HCT116 (cell line): ENCODE data around the gene KRT13. TPM values are rescaled to one million over a fixed set of nuclear protein-coding genes. Genes with fewer than 3 reads are reported as not detected.

Experiments used
- ATAC-seq: fragments of 200-7000 bp; cut with Tn5 transposase; 2 replicates; pipeline ENCODE4 v1.9.1; 2020; ENCODE audit warnings: mild to moderate bottlenecking, moderate library complexity
- BruUV-seq: library from RNA; stranded (reverse); fragments of 400-500 nt; replicated peaks from 2 replicates; lab custom pipeline; 2021; lab: Mats Ljungman, UMichigan
- CTCF ChIA-PET: fragments of 300-600 bp; sonication (Branson Sonifier 250); formaldehyde crosslinking; loops from one replicate; lab custom pipeline; 2021; ENCODE audit warnings: antibody characterized with exemption; lab: Charles Lee
- POLR2A ChIA-PET: fragments of 300-600, 350-600 bp; sonication (Branson Sonifier 250); formaldehyde crosslinking; loops from one replicate; lab custom pipeline; 2021; ENCODE audit warnings: antibody characterized with exemption; lab: Charles Lee
- RAD21 ChIA-PET, 2 experiments: fragments of 300-600 bp; sonication (Branson Sonifier 250); formaldehyde crosslinking; loops; one replicate each; lab custom pipeline; 2023; ENCODE audit warnings: low total read pairs in 2 of 2; ENCODE audit not compliant: uncharacterized antibody in 2 of 2, unreplicated experiment in 2 of 2, low non-redundant PET in 1 of 2; lab: Charles Lee
- DNase-seq: peaks from one replicate; pipeline ENCODE4 v3.0.0-alpha.2; 2010; ENCODE audit warnings: low read depth, low spot score
- H2AFZ ChIP-seq: fragments of 200-600 bp; shearing (Covaris generic), sonication (generic); 2 replicates; pipeline ENCODE4 v1.6.1; 2017; ENCODE audit warnings: low read depth, mixed run types, mixed read lengths, antibody characterized with exemption, low read length; ENCODE audit not compliant: poor library complexity, severe bottlenecking
- H3K27ac ChIP-seq: 2 replicates; pipeline ENCODE4 v1.5.1; 2012; ENCODE audit warnings: low read depth, low read length
- H3K27me3 ChIP-seq: fragments of 200-600 bp; sonication (generic); 2 replicates; pipeline ENCODE4 v1.6.1; 2016; ENCODE audit warnings: mixed run types, low read length, mixed read lengths; ENCODE audit not compliant: insufficient read depth
- H3K36me3 ChIP-seq, 2 experiments: fragments of 200-500 bp in 1 of 2; fragments of 200-600 bp in 1 of 2; sonication (Bioruptor generic) in 1 of 2; sonication (generic) in 1 of 2; 2 replicates each; pipeline versions ENCODE4 v1.5.1 to v1.6.1; 2014 to 2016; ENCODE audit warnings: low read length in 2 of 2, inconsistent platforms in 1 of 2, mixed read lengths in 1 of 2, mixed run types in 1 of 2; ENCODE audit not compliant: insufficient read depth in 2 of 2, control insufficient read depth in 1 of 2
- H3K4me1 ChIP-seq, 2 experiments: fragments of 200-600 bp in 1 of 2; sonication (generic) in 1 of 2; 2 replicates each; pipeline versions ENCODE4 v1.5.1 to v1.6.1; 2012 to 2017; ENCODE audit warnings: low read length in 2 of 2, inconsistent platforms in 1 of 2, mild to moderate bottlenecking in 1 of 2, mixed read lengths in 1 of 2, mixed run types in 1 of 2, moderate library complexity in 1 of 2; ENCODE audit not compliant: insufficient read depth in 2 of 2, control insufficient read depth in 1 of 2
- H3K4me2 ChIP-seq: fragments of 200-600 bp; sonication (generic); 2 replicates; pipeline ENCODE4 v1.6.1; 2017; ENCODE audit warnings: mixed run types, low read length, mixed read lengths
- H3K4me3 ChIP-seq, 2 experiments: fragments of 200-600 bp in 1 of 2; sonication (generic) in 1 of 2; replicated peaks in 1 of 2; 2 replicates each; pipeline ENCODE4 v1.5.1; 2011 to 2016; ENCODE audit warnings: low read length in 2 of 2, control low read depth in 1 of 2, low read depth in 1 of 2, mild to moderate bottlenecking in 1 of 2, mixed read lengths in 1 of 2, mixed run types in 1 of 2
- H3K79me2 ChIP-seq: fragments of 200-600 bp; sonication (generic); 2 replicates; pipeline ENCODE4 v1.6.1; 2017; ENCODE audit warnings: mild to moderate bottlenecking, mixed run types, low read length, moderate library complexity, mixed read lengths; ENCODE audit not compliant: insufficient read depth
- H3K9ac ChIP-seq: fragments of 200-600 bp; sonication (generic); 2 replicates; pipeline ENCODE4 v1.6.1; 2016; ENCODE audit warnings: low read length, mixed read lengths
- H3K9me2 ChIP-seq: fragments of 200-600 bp; sonication (generic), shearing (Covaris generic); 2 replicates; pipeline ENCODE4 v1.6.1; 2017; ENCODE audit warnings: mixed run types, mild to moderate bottlenecking, moderate library complexity; ENCODE audit not compliant: insufficient read depth
- H3K9me3 ChIP-seq, 2 experiments: fragments of 200-500 bp in 1 of 2; fragments of 200-600 bp in 1 of 2; sonication (Bioruptor generic) in 1 of 2; sonication (generic) in 1 of 2; 2 replicates each; pipeline ENCODE4 v1.6.1; 2014 to 2017; ENCODE audit warnings: low read length in 2 of 2, mixed read lengths in 2 of 2, inconsistent platforms in 1 of 2, low read depth in 1 of 2, mild to moderate bottlenecking in 1 of 2, mixed run types in 1 of 2, moderate library complexity in 1 of 2; ENCODE audit not compliant: control insufficient read depth in 1 of 2, insufficient read depth in 1 of 2
- H4K20me1 ChIP-seq: fragments of 200-600 bp; sonication (generic), shearing (Covaris generic); 2 replicates; pipeline ENCODE4 v1.6.1; 2017; ENCODE audit warnings: mixed run types, mild to moderate bottlenecking, moderate library complexity; ENCODE audit not compliant: insufficient read depth
- CBX3 ChIP-seq: IDR thresholded peaks from 2 replicates; pipeline ENCODE4 v1.6.1; 2012; ENCODE audit warnings: low read depth
- EGR1 ChIP-seq: IDR thresholded peaks from 2 replicates; pipeline ENCODE4 v1.6.1; 2012; ENCODE audit warnings: low read depth
- ELF1 ChIP-seq: IDR thresholded peaks from 2 replicates; pipeline ENCODE4 v1.6.1; 2012; ENCODE audit warnings: low read depth, borderline replicate concordance
- EZH2phosphoT487 ChIP-seq: fragments of 200-600 bp; IDR thresholded peaks from 2 replicates; pipeline ENCODE4 v1.6.1; 2018; ENCODE audit warnings: antibody characterized with exemption, borderline replicate concordance
- FOSL1 ChIP-seq: IDR thresholded peaks from 2 replicates; pipeline ENCODE4 v1.6.1; 2012; ENCODE audit warnings: low read depth
- JUND ChIP-seq: IDR thresholded peaks from 2 replicates; pipeline ENCODE4 v1.6.1; 2012
- POLR2AphosphoS5 ChIP-seq: IDR thresholded peaks from 2 replicates; pipeline ENCODE4 v1.6.1; 2011; ENCODE audit warnings: mild to moderate bottlenecking, low read depth, low read length, moderate library complexity
- RAD21 ChIP-seq: IDR thresholded peaks from 2 replicates; pipeline ENCODE4 v1.6.1; 2012; ENCODE audit warnings: low read depth, mild to moderate bottlenecking
- SP1 ChIP-seq: IDR thresholded peaks from 2 replicates; pipeline ENCODE4 v1.6.1; 2012; ENCODE audit warnings: low read depth
- SRF ChIP-seq: IDR thresholded peaks from 2 replicates; pipeline ENCODE4 v1.6.1; 2012; ENCODE audit warnings: low read depth
- TCF7L2 ChIP-seq: IDR thresholded peaks from 2 replicates; pipeline ENCODE4 v1.7.0; 2011; ENCODE audit warnings: borderline replicate concordance, inconsistent platforms; ENCODE audit not compliant: insufficient read depth, insufficient read length; ENCODE audit errors: extremely low read depth
- YY1 ChIP-seq: IDR thresholded peaks from 2 replicates; pipeline ENCODE4 v1.6.1; 2011; ENCODE audit warnings: low read length, low read depth, moderate library complexity, mild to moderate bottlenecking; ENCODE audit not compliant: insufficient replicate concordance; ENCODE audit errors: extremely low read depth
- ZFX ChIP-seq: fragments of 450-650 bp; IDR thresholded peaks from 2 replicates; pipeline ENCODE4 v1.6.1; 2017
- ZNF274 ChIP-seq: fragments of 200-500 bp; sonication (Bioruptor generic); IDR thresholded peaks from 2 replicates; pipeline ENCODE4 v1.6.1; 2014; ENCODE audit warnings: mild to moderate bottlenecking, low read depth, low read length, inconsistent platforms
- intact Hi-C: fragments of 100-400 bp; cut with micrococcal nuclease; formaldehyde crosslinking; loops from 2 replicates; pipeline ENCODE4 v1.10.0; 2022
- total RNA-seq: library from RNA; stranded (reverse); gene quantifications from one replicate; pipeline ENCODE4 v1.2.1, GENCODE V29; 2021; ENCODE audit not compliant: unreplicated experiment
- TF ChIP-seq, protein P1 (sequence below): IDR thresholded peaks from 2 replicates; pipeline ENCODE4 v1.6.1; 2012; ENCODE audit warnings: low read depth
- TF ChIP-seq, protein P2 (sequence below), 3 experiments: fragments of 200-600 bp in 1 of 3; sonication (generic) in 1 of 3; IDR thresholded peaks in 2 of 3; conservative IDR thresholded peaks in 1 of 3; 2 replicates each; pipeline ENCODE4 v1.5.1; 2012 to 2017; ENCODE audit warnings: low read depth in 2 of 3, low read length in 2 of 3, antibody characterized with exemption in 1 of 3, borderline replicate concordance in 1 of 3, control low read depth in 1 of 3, mild to moderate bottlenecking in 1 of 3, mixed read lengths in 1 of 3, mixed run types in 1 of 3, moderate library complexity in 1 of 3; ENCODE audit not compliant: insufficient read depth in 1 of 3
- TF ChIP-seq, protein P3 (sequence below): IDR thresholded peaks from 2 replicates; pipeline ENCODE4 v1.6.1; 2011; ENCODE audit warnings: mild to moderate bottlenecking, low read length, moderate library complexity; ENCODE audit not compliant: insufficient replicate concordance; ENCODE audit errors: extremely low read depth
- TF ChIP-seq, protein P4 (sequence below): IDR thresholded peaks from 2 replicates; pipeline ENCODE4 v1.6.1; 2012
- TF ChIP-seq, protein P5 (sequence below): IDR thresholded peaks from 2 replicates; pipeline ENCODE4 v1.6.1; 2012

Gene KRT13
- total RNA-seq, 1 experiment from 2014 or later, result 3.7 TPM

DNA sequence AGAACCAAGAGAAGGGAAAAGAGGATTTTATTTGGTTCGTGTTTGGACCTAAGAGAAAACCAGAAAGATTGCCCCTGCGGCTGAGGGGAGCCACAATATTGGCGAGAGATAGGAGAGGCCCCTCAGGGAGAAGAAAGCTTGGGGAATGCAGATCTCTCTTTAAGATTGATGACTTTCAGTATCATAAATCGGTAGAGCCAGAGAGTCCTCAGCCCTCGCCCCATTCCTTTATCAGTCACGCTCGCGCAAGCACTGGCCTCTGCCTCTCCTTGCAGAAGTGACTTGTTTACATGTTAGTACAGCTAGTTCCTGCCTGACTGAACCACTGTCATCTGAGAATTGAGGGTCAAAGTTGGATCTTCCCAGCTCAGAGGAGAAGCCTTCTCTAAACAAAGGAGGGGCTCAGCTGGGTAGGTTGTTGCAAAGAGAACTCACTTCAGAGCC, 44.2 kb upstream of the KRT13 start:
- no peak for ATAC-seq
- H3K9me2 ChIP-seq, result no peaks in the 10 kb centered on the region
- H3K27ac ChIP-seq, result peak overlapping the region; percentile 91; the same call in 1 of the 2 replicates
- H3K36me3 ChIP-seq, result no peaks in the 10 kb centered on the region
- H3K27me3 ChIP-seq, result no peaks in the 10 kb centered on the region
- no peaks in the 10 kb centered on the region for H4K20me1 ChIP-seq
- POLR2A ChIA-PET, result interaction anchor here (0.6 to 5.5 kb wide), 12 partner anchors 10 to 1380 kb away, joined by 3 to 148 read pairs (median 4); partner anchors contain the start of genes EIF1, KRT15 and KRT19
- H3K4me2 ChIP-seq, result peak overlapping the region; percentile 80
- intact Hi-C loops, result loop anchor here (1.0 to 10.0 kb wide), 9 partner anchors 53 to 935 kb away; no protein-coding TSS in a partner anchor
- peaks cover 34 to 73% of the 10 kb centered on the region in 2 experiments for H3K4me1 ChIP-seq
- RAD21 ChIA-PET, result interaction anchor here (0.6 to 3.7 kb wide), 30 partner anchors 13 to 746 kb away, joined by 3 to 26 read pairs (median 5); partner anchors contain the start of gene KRT19 (in 2 of the 2)
- H3K9me3 ChIP-seq, result peaks cover 0 to 8% of the 10 kb centered on the region in 2 experiments; a peak in 1 of 4 replicates
- H2AFZ ChIP-seq, result no peak overlapping the region
- H3K9ac ChIP-seq, result peak overlapping the region; percentile 68; the same call in 1 of the 2 replicates
- no peak for DNase-seq
- CTCF ChIA-PET, result interaction anchor here (0.6 to 7.3 kb wide), 52 partner anchors 9 to 1549 kb away, joined by 3 to 203 read pairs (median 6); partner anchors contain the start of genes EIF1, KRT15, KRT19 and KRT36
- no TSS peak for BruUV-seq
- no peaks in the 10 kb centered on the region for H3K79me2 ChIP-seq
- H3K4me3 ChIP-seq, result no peak overlapping the region
- TF ChIP-seq POLR2AphosphoS5, result no peak
- no peak for TF ChIP-seq ZNF274
- no peak for TF ChIP-seq JUND
- no peak for TF ChIP-seq EZH2phosphoT487
- no peak for TF ChIP-seq RAD21
- TF ChIP-seq CBX3, result no peak
- no peak for TF ChIP-seq ZFX
- TF ChIP-seq, protein P1, sequence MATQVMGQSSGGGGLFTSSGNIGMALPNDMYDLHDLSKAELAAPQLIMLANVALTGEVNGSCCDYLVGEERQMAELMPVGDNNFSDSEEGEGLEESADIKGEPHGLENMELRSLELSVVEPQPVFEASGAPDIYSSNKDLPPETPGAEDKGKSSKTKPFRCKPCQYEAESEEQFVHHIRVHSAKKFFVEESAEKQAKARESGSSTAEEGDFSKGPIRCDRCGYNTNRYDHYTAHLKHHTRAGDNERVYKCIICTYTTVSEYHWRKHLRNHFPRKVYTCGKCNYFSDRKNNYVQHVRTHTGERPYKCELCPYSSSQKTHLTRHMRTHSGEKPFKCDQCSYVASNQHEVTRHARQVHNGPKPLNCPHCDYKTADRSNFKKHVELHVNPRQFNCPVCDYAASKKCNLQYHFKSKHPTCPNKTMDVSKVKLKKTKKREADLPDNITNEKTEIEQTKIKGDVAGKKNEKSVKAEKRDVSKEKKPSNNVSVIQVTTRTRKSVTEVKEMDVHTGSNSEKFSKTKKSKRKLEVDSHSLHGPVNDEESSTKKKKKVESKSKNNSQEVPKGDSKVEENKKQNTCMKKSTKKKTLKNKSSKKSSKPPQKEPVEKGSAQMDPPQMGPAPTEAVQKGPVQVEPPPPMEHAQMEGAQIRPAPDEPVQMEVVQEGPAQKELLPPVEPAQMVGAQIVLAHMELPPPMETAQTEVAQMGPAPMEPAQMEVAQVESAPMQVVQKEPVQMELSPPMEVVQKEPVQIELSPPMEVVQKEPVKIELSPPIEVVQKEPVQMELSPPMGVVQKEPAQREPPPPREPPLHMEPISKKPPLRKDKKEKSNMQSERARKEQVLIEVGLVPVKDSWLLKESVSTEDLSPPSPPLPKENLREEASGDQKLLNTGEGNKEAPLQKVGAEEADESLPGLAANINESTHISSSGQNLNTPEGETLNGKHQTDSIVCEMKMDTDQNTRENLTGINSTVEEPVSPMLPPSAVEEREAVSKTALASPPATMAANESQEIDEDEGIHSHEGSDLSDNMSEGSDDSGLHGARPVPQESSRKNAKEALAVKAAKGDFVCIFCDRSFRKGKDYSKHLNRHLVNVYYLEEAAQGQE, result no peak
- TF ChIP-seq TCF7L2, result no peak
- TF ChIP-seq FOSL1, result no peak
- no peak for TF ChIP-seq ELF1
- TF ChIP-seq, protein P2, sequence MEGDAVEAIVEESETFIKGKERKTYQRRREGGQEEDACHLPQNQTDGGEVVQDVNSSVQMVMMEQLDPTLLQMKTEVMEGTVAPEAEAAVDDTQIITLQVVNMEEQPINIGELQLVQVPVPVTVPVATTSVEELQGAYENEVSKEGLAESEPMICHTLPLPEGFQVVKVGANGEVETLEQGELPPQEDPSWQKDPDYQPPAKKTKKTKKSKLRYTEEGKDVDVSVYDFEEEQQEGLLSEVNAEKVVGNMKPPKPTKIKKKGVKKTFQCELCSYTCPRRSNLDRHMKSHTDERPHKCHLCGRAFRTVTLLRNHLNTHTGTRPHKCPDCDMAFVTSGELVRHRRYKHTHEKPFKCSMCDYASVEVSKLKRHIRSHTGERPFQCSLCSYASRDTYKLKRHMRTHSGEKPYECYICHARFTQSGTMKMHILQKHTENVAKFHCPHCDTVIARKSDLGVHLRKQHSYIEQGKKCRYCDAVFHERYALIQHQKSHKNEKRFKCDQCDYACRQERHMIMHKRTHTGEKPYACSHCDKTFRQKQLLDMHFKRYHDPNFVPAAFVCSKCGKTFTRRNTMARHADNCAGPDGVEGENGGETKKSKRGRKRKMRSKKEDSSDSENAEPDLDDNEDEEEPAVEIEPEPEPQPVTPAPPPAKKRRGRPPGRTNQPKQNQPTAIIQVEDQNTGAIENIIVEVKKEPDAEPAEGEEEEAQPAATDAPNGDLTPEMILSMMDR (IDR thresholded peaks at IDR 0.05 in 2 of 3, conservative IDR thresholded peaks at IDR 0.05 in 1 of 3; ENCODE audit: borderline replicate concordance in 1 of 3, insufficient read depth in 1 of 3, low read depth in 2 of 3, low read length in 2 of 3), result no peak
- TF ChIP-seq, protein P3, sequence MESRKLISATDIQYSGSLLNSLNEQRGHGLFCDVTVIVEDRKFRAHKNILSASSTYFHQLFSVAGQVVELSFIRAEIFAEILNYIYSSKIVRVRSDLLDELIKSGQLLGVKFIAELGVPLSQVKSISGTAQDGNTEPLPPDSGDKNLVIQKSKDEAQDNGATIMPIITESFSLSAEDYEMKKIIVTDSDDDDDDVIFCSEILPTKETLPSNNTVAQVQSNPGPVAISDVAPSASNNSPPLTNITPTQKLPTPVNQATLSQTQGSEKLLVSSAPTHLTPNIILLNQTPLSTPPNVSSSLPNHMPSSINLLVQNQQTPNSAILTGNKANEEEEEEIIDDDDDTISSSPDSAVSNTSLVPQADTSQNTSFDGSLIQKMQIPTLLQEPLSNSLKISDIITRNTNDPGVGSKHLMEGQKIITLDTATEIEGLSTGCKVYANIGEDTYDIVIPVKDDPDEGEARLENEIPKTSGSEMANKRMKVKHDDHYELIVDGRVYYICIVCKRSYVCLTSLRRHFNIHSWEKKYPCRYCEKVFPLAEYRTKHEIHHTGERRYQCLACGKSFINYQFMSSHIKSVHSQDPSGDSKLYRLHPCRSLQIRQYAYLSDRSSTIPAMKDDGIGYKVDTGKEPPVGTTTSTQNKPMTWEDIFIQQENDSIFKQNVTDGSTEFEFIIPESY, result no peak
- TF ChIP-seq, protein P4, sequence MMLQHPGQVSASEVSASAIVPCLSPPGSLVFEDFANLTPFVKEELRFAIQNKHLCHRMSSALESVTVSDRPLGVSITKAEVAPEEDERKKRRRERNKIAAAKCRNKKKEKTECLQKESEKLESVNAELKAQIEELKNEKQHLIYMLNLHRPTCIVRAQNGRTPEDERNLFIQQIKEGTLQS, result no peak
- no peak for TF ChIP-seq EGR1
- TF ChIP-seq, protein P5, sequence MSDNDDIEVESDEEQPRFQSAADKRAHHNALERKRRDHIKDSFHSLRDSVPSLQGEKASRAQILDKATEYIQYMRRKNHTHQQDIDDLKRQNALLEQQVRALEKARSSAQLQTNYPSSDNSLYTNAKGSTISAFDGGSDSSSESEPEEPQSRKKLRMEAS, result no peak
- TF ChIP-seq SP1, result no peak
- no peak for TF ChIP-seq YY1
- no peak for TF ChIP-seq SRF
